Stomach (tissue), 4 donors: ENCODE measurements around the gene DLEC1.
"Not testable (repeated sequence)": the region's sequence is repeated elsewhere in the genome, so short reads cannot be mapped to it uniquely, and the experiment has no call there.

Experiments used
- EP300 ChIP-seq: sonication (generic); formaldehyde crosslinking; IDR thresholded peaks from one replicate; pipeline ENCODE4 v1.6.1; 2017; ENCODE audit warnings: antibody characterized with exemption
- POLR2AphosphoS5 ChIP-seq, 3 donors: sonication (generic); formaldehyde crosslinking; IDR thresholded peaks; one replicate each; pipeline ENCODE4 v1.6.1; 2016; ENCODE audit warnings: antibody characterized with exemption in 3 of 3
- TF ChIP-seq, protein P1 (sequence below), 7 experiments: fragments of 450-650 bp in 4 of 7; fragments of 200-600 bp in 3 of 7; sonication (generic) in 3 of 7; IDR thresholded peaks; one replicate each; pipeline ENCODE4 v1.5.1; 2016 to 2019; ENCODE audit warnings: antibody characterized with exemption in 7 of 7, control low read depth in 2 of 7, mild to moderate bottlenecking in 1 of 7

DNA sequence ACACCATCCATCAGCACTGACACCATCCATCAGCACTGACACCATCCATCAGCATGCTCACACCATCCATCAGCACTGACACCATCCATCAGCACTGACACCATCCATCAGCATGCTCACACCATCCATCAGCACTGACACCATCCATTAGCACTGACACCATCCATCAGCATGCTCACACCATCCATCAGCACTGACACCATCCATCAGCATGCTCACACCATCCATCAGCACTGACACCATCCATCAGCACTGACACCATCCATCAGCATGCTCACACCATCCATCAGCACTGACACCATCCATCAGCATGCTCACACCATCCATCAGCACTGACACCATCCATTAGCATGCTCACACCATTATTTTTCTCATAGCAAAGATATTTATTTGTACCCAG is 48.3 kb downstream of the DLEC1 start:
- TF ChIP-seq, protein P1, sequence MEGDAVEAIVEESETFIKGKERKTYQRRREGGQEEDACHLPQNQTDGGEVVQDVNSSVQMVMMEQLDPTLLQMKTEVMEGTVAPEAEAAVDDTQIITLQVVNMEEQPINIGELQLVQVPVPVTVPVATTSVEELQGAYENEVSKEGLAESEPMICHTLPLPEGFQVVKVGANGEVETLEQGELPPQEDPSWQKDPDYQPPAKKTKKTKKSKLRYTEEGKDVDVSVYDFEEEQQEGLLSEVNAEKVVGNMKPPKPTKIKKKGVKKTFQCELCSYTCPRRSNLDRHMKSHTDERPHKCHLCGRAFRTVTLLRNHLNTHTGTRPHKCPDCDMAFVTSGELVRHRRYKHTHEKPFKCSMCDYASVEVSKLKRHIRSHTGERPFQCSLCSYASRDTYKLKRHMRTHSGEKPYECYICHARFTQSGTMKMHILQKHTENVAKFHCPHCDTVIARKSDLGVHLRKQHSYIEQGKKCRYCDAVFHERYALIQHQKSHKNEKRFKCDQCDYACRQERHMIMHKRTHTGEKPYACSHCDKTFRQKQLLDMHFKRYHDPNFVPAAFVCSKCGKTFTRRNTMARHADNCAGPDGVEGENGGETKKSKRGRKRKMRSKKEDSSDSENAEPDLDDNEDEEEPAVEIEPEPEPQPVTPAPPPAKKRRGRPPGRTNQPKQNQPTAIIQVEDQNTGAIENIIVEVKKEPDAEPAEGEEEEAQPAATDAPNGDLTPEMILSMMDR (IDR thresholded peaks at IDR 0.05), result not testable (repeated sequence)
- not testable (repeated sequence) for TF ChIP-seq POLR2AphosphoS5 (IDR thresholded peaks at IDR 0.05); EP300
